ENCODE data around the gene CDHR2.

The CDHR2 gene

GRCh38 chr5:176552332-176552869 lies 3.3 kb downstream of the CDHR2 start:
- H3K4me3 ChIP-seq (ENCODE audit: low read depth, low read length) = no peak overlapping the region
- H3K79me2 ChIP-seq (ENCODE audit: control insufficient read depth, insufficient read depth, low read length, unreplicated experiment) = no peaks in the 10 kb centered on the region
- no peak overlapping the region for H2AFZ ChIP-seq (ENCODE audit: low read length, unreplicated experiment)
- no peaks in the 10 kb centered on the region for H3K36me3 ChIP-seq (ENCODE audit: insufficient read depth, low read length)
- H3K4me1 ChIP-seq (ENCODE audit: control insufficient read depth, insufficient read depth, low read length, unreplicated experiment) = peaks cover 18% of the 10 kb centered on the region
- H3K27me3 ChIP-seq (ENCODE audit: insufficient read depth, low read length) = no peaks in the 10 kb centered on the region
- no peak overlapping the region for H3K27ac ChIP-seq (ENCODE audit: low read depth, low read length)

GRCh38 chr5:176553260-176554085 lies 4.3 kb downstream of the CDHR2 start:
- H2AFZ ChIP-seq (ENCODE audit: low read length, unreplicated experiment) = no peak overlapping the region
- H3K79me2 ChIP-seq (ENCODE audit: control insufficient read depth, insufficient read depth, low read length, unreplicated experiment) = no peaks in the 10 kb centered on the region
- H3K36me3 ChIP-seq (ENCODE audit: insufficient read depth, low read length) = no peaks in the 10 kb centered on the region
- no peaks in the 10 kb centered on the region for H3K27me3 ChIP-seq (ENCODE audit: insufficient read depth, low read length)
- H3K27ac ChIP-seq (ENCODE audit: low read depth, low read length) = no peak overlapping the region
- H3K4me1 ChIP-seq (ENCODE audit: control insufficient read depth, insufficient read depth, low read length, unreplicated experiment) = peaks cover 15% of the 10 kb centered on the region
- no peak overlapping the region for H3K4me3 ChIP-seq (ENCODE audit: low read depth, low read length)

- H2AFZ ChIP-seq (ENCODE audit: low read length, unreplicated experiment) = no peak overlapping the region
- H3K4me1 ChIP-seq (ENCODE audit: control insufficient read depth, insufficient read depth, low read length, unreplicated experiment) = peaks cover 15% of the 10 kb centered on the region
- H3K36me3 ChIP-seq (ENCODE audit: insufficient read depth, low read length) = no peaks in the 10 kb centered on the region
- H3K27ac ChIP-seq (ENCODE audit: low read depth, low read length) = no peak overlapping the region
- H3K79me2 ChIP-seq (ENCODE audit: control insufficient read depth, insufficient read depth, low read length, unreplicated experiment) = no peaks in the 10 kb centered on the region
- no peaks in the 10 kb centered on the region for H3K27me3 ChIP-seq (ENCODE audit: insufficient read depth, low read length)
- no peak overlapping the region for H3K4me3 ChIP-seq (ENCODE audit: low read depth, low read length)
Measured at GRCh38 chr5:176557846-176558245, 8.7 kb downstream of the CDHR2 start.

- Histone ChIP-seq H3K27me3 (ENCODE audit: insufficient read depth, low read length) (no peaks in the 10 kb centered on the region), H3K4me1 (ENCODE audit: control insufficient read depth, insufficient read depth, low read length, unreplicated experiment) (peaks cover 9% of the 10 kb centered on the region), H2AFZ (ENCODE audit: low read length, unreplicated experiment) (no peak overlapping the region), H3K36me3 (ENCODE audit: insufficient read depth, low read length) (no peaks in the 10 kb centered on the region), H3K4me3 (ENCODE audit: low read depth, low read length) (no peak overlapping the region), H3K27ac (ENCODE audit: low read depth, low read length) (no peak overlapping the region), H3K79me2 (ENCODE audit: control insufficient read depth, insufficient read depth, low read length, unreplicated experiment) (no peaks in the 10 kb centered on the region)
Measured at GRCh38 chr5:176559683-176560082, 10.5 kb downstream of the CDHR2 start.

- Histone ChIP-seq H3K79me2 (ENCODE audit: control insufficient read depth, insufficient read depth, low read length, unreplicated experiment) (no peaks in the 10 kb centered on the region), H3K4me3 (ENCODE audit: low read depth, low read length) (no peak overlapping the region), H3K36me3 (ENCODE audit: insufficient read depth, low read length) (no peaks in the 10 kb centered on the region), H2AFZ (ENCODE audit: low read length, unreplicated experiment) (no peak overlapping the region), H3K27me3 (ENCODE audit: insufficient read depth, low read length) (no peaks in the 10 kb centered on the region), H3K27ac (ENCODE audit: low read depth, low read length) (no peak overlapping the region), H3K4me1 (ENCODE audit: control insufficient read depth, insufficient read depth, low read length, unreplicated experiment) (peaks cover 4% of the 10 kb centered on the region)
Measured at GRCh38 chr5:176560364-176560763, 11.2 kb downstream of the CDHR2 start.

- Histone ChIP-seq H3K79me2 (ENCODE audit: control insufficient read depth, insufficient read depth, low read length, unreplicated experiment) (no peaks in the 10 kb centered on the region), H3K27me3 (ENCODE audit: insufficient read depth, low read length) (no peaks in the 10 kb centered on the region), H3K36me3 (ENCODE audit: insufficient read depth, low read length) (no peaks in the 10 kb centered on the region), H3K27ac (ENCODE audit: low read depth, low read length) (no peak overlapping the region), H3K4me3 (ENCODE audit: low read depth, low read length) (no peak overlapping the region), H2AFZ (ENCODE audit: low read length, unreplicated experiment) (no peak overlapping the region), H3K4me1 (ENCODE audit: control insufficient read depth, insufficient read depth, low read length, unreplicated experiment) (no peaks in the 10 kb centered on the region)
Measured at GRCh38 chr5:176561259-176561658, 12.1 kb downstream of the CDHR2 start.

GRCh38 chr5:176562189-176562588 lies 13.0 kb downstream of the CDHR2 start:
- Histone ChIP-seq H2AFZ (ENCODE audit: low read length, unreplicated experiment) (no peak overlapping the region), H3K4me3 (ENCODE audit: low read depth, low read length) (no peak overlapping the region)

GRCh38 chr5:176564002-176564401 lies 14.9 kb downstream of the CDHR2 start:
- Histone ChIP-seq H3K4me1 (ENCODE audit: control insufficient read depth, insufficient read depth, low read length, unreplicated experiment) (no peaks in the 10 kb centered on the region), H2AFZ (ENCODE audit: low read length, unreplicated experiment) (no peak overlapping the region), H3K79me2 (ENCODE audit: control insufficient read depth, insufficient read depth, low read length, unreplicated experiment) (no peaks in the 10 kb centered on the region), H3K27me3 (ENCODE audit: insufficient read depth, low read length) (0 out of 2 replicates have a peak, but pooled peaks cover 3% of the 10 kb centered on the region), H3K27ac (ENCODE audit: low read depth, low read length) (no peak overlapping the region), H3K4me3 (ENCODE audit: low read depth, low read length) (no peak overlapping the region), H3K36me3 (ENCODE audit: insufficient read depth, low read length) (no peaks in the 10 kb centered on the region)

More at GRCh38 chr5:176562189-176562588, 13.0 kb downstream of the CDHR2 start:
- H3K27me3 ChIP-seq (ENCODE audit: insufficient read depth, low read length) = 0 out of 2 replicates have a peak, but pooled peaks cover 3% of the 10 kb centered on the region
- H3K27ac ChIP-seq (ENCODE audit: low read depth, low read length) = no peak overlapping the region
- no peaks in the 10 kb centered on the region for H3K36me3 ChIP-seq (ENCODE audit: insufficient read depth, low read length)
- H3K4me1 ChIP-seq (ENCODE audit: control insufficient read depth, insufficient read depth, low read length, unreplicated experiment) = no peaks in the 10 kb centered on the region
- no peaks in the 10 kb centered on the region for H3K79me2 ChIP-seq (ENCODE audit: control insufficient read depth, insufficient read depth, low read length, unreplicated experiment)

GRCh38 chr5:176565760-176566288 lies 16.7 kb downstream of the CDHR2 start:
- 0 out of 2 replicates have a peak, but pooled peaks cover 3% of the 10 kb centered on the region for H3K27me3 ChIP-seq (ENCODE audit: insufficient read depth, low read length)
- H3K27ac ChIP-seq (ENCODE audit: low read depth, low read length) = no peak overlapping the region
- no peak overlapping the region for H3K4me3 ChIP-seq (ENCODE audit: low read depth, low read length)
- no peak overlapping the region for H2AFZ ChIP-seq (ENCODE audit: low read length, unreplicated experiment)
- H3K36me3 ChIP-seq (ENCODE audit: insufficient read depth, low read length) = no peaks in the 10 kb centered on the region
- no peaks in the 10 kb centered on the region for H3K4me1 ChIP-seq (ENCODE audit: control insufficient read depth, insufficient read depth, low read length, unreplicated experiment)
- no peaks in the 10 kb centered on the region for H3K79me2 ChIP-seq (ENCODE audit: control insufficient read depth, insufficient read depth, low read length, unreplicated experiment)

- Histone ChIP-seq H3K27ac (ENCODE audit: low read depth, low read length) (no peak overlapping the region), H2AFZ (ENCODE audit: low read length, unreplicated experiment) (no peak overlapping the region), H3K4me1 (ENCODE audit: control insufficient read depth, insufficient read depth, low read length, unreplicated experiment) (no peaks in the 10 kb centered on the region), H3K36me3 (ENCODE audit: insufficient read depth, low read length) (no peaks in the 10 kb centered on the region), H3K79me2 (ENCODE audit: control insufficient read depth, insufficient read depth, low read length, unreplicated experiment) (no peaks in the 10 kb centered on the region), H3K27me3 (ENCODE audit: insufficient read depth, low read length) (peaks cover 10% of the 10 kb centered on the region; the same call in 1 of the 2 replicates), H3K4me3 (ENCODE audit: low read depth, low read length) (no peak overlapping the region)
Measured at GRCh38 chr5:176568657-176569056, 19.5 kb downstream of the CDHR2 start.

GRCh38 chr5:176570044-176570443 lies 20.9 kb downstream of the CDHR2 start:
- Histone ChIP-seq H3K27ac (ENCODE audit: low read depth, low read length) (no peak overlapping the region), H3K4me3 (ENCODE audit: low read depth, low read length) (no peak overlapping the region), H3K36me3 (ENCODE audit: insufficient read depth, low read length) (no peaks in the 10 kb centered on the region), H3K27me3 (ENCODE audit: insufficient read depth, low read length) (peaks cover 10% of the 10 kb centered on the region; the same call in 1 of the 2 replicates), H3K79me2 (ENCODE audit: control insufficient read depth, insufficient read depth, low read length, unreplicated experiment) (no peaks in the 10 kb centered on the region), H2AFZ (ENCODE audit: low read length, unreplicated experiment) (peak overlapping the region; percentile 45), H3K4me1 (ENCODE audit: control insufficient read depth, insufficient read depth, low read length, unreplicated experiment) (no peaks in the 10 kb centered on the region)
